GM19468 (cell line): ENCODE measurements around the gene XG.
"Not testable (repeated sequence)": the region's sequence is repeated elsewhere in the genome, so short reads cannot be mapped to it uniquely, and the experiment has no call there.

ENCODE experiments used
- ATAC-seq: cut with Tn5 transposase; IDR thresholded peaks from one replicate; pipeline ENCODE4 v1.9.1; 2021; ENCODE audit warnings: mild to moderate bottlenecking, moderate library complexity, moderate number of reproducible peaks; ENCODE audit not compliant: unreplicated experiment; ENCODE audit errors: extremely low read depth

XG gene

GRCh38 chrX:2811271-2811670 is 59.4 kb downstream of the XG start:
- no peak for ATAC-seq

GRCh38 chrX:2812161-2812907 is 60.5 kb downstream of the XG start:
- ATAC-seq: not testable (repeated sequence)

GRCh38 chrX:2817036-2817435 is 65.2 kb downstream of the XG start:
- no peak for ATAC-seq

GRCh38 chrX:2819345-2820135 is 67.7 kb downstream of the XG start:
- ATAC-seq: no peak

GRCh38 chrX:2820136-2820771 is 68.4 kb downstream of the XG start:
- ATAC-seq: no peak

- no peak for ATAC-seq
Observed at GRCh38 chrX:2823795-2824386, 72.1 kb downstream of the XG start.

GRCh38 chrX:2824886-2825285 is 73.0 kb downstream of the XG start:
- ATAC-seq: no peak

- no peak for ATAC-seq
Observed at GRCh38 chrX:2828344-2828958, 76.6 kb downstream of the XG start, which contains the start of gene GYG2. Gene GYG2, plus strand, starts transcription at chrX:2828930. Its CDS starts 1,259 bp downstream, at chrX:2830189.

GRCh38 chrX:2828959-2829411 is 77.1 kb downstream of the XG start:
- no peak for ATAC-seq

- ATAC-seq: no peak
Observed at GRCh38 chrX:2829469-2830246, 77.8 kb downstream of the XG start.

- ATAC-seq: no peak
Observed at GRCh38 chrX:2831471-2832228, 79.8 kb downstream of the XG start.

GRCh38 chrX:2837961-2838360 is 86.1 kb downstream of the XG start:
- ATAC-seq: no peak

- no peak for ATAC-seq
Observed at GRCh38 chrX:2840961-2841360, 89.1 kb downstream of the XG start.

GRCh38 chrX:2841537-2841936 is 89.7 kb downstream of the XG start:
- ATAC-seq: no peak

- no peak for ATAC-seq
Observed at GRCh38 chrX:2846992-2847391, 95.2 kb downstream of the XG start.

GRCh38 chrX:2848871-2849301 is 97.0 kb downstream of the XG start:
- ATAC-seq: no peak

- no peak for ATAC-seq
Observed at GRCh38 chrX:2854918-2855317, 103.1 kb downstream of the XG start.

- ATAC-seq: no peak
Observed at GRCh38 chrX:2855761-2856160, 103.9 kb downstream of the XG start.

- ATAC-seq: no peak
Observed at GRCh38 chrX:2857566-2857965, 105.7 kb downstream of the XG start.
